ENCODE data around the gene SYK. TPM values are rescaled to one million over a fixed set of nuclear protein-coding genes. Genes with fewer than 3 reads are reported as not detected.

SYK gene
- polyA plus RNA-seq, 1 of the 3 experiments (the other 2 are of a cell fraction), result not detected

GRCh38 chr9:90830977-90831376 is 29.4 kb downstream of the SYK start:
- POLR2A ChIA-PET, result no interaction called here
- H3K27ac ChIP-seq (ENCODE audit: low read depth in 2 of 2, low read length in 1 of 2), result no peak overlapping the region
- no peak for TF ChIP-seq MEF2A (IDR thresholded peaks at IDR 0.05; ENCODE audit: borderline replicate concordance, low read depth)
- no peak for TF ChIP-seq FOXM1 (IDR thresholded peaks at IDR 0.05; ENCODE audit: low read depth)
- no peak for DNase-seq
- H3K4me3 ChIP-seq (ENCODE audit: low read depth in 2 of 2, low read length in 1 of 2), result no peak overlapping the region
- no peak overlapping the region for H3K9ac ChIP-seq
- H3K36me3 ChIP-seq (replicated peaks in 1 of 2; ENCODE audit: control insufficient read depth in 1 of 2, insufficient read depth in 2 of 2, low read length in 1 of 2), result no peaks in the 10 kb centered on the region
- H3K27me3 ChIP-seq (ENCODE audit: insufficient read depth), result no peaks in the 10 kb centered on the region
- 23% methylated on average over 3 of the region's 3 CpGs for WGBS (ENCODE audit: low lambda C conversion rate)
- H2AFZ ChIP-seq (ENCODE audit: low read depth), result no peak overlapping the region
- no peaks in the 10 kb centered on the region for H3K79me2 ChIP-seq (ENCODE audit: insufficient read depth)
- H3K9me2 ChIP-seq, result no peaks in the 10 kb centered on the region
- H3K4me2 ChIP-seq, result no peak overlapping the region
- no peaks in the 10 kb centered on the region for H3K9me3 ChIP-seq
- no peaks in the 10 kb centered on the region for H4K20me1 ChIP-seq (ENCODE audit: insufficient read depth)
- no peaks in the 10 kb centered on the region for H3K4me1 ChIP-seq (ENCODE audit: control insufficient read depth in 1 of 2, insufficient read depth in 2 of 2, low read depth in 1 of 2, low read length in 1 of 2)
- CTCF ChIA-PET, result no interaction called here
- no peaks in the 10 kb centered on the region for H3F3A ChIP-seq (replicated peaks; ENCODE audit: insufficient read depth)

DNA sequence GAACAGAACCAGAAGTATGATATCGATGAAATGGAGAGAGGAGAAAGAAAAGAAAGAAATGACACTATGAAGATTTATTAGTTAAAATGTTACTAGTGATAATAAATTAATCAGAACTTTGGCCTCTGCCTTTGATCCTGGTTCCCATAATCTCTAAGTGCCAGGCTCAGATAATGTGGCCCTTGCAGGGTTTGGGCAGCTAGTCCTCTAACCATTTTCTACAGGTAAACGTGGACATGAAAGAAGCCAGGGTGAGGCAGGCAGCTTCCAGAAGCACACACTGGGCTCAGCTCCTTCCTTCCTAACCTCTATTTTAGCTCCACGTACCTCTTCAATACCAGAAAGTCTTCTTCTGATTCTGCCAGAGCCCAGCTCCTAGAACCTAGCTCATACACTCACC is 30.6 kb downstream of the SYK start:
- Histone ChIP-seq H3K4me1 (ENCODE audit: control insufficient read depth in 1 of 2, insufficient read depth in 2 of 2, low read depth in 1 of 2, low read length in 1 of 2) (no peaks in the 10 kb centered on the region), H3K4me2 (no peak overlapping the region), H3K9ac (no peak overlapping the region), H3K79me2 (ENCODE audit: insufficient read depth) (no peaks in the 10 kb centered on the region), H3F3A (replicated peaks; ENCODE audit: insufficient read depth) (no peaks in the 10 kb centered on the region), H3K27me3 (ENCODE audit: insufficient read depth) (no peaks in the 10 kb centered on the region), H4K20me1 (ENCODE audit: insufficient read depth) (no peaks in the 10 kb centered on the region), H2AFZ (ENCODE audit: low read depth) (no peak overlapping the region), H3K36me3 (replicated peaks in 1 of 2; ENCODE audit: control insufficient read depth in 1 of 2, insufficient read depth in 2 of 2, low read length in 1 of 2) (no peaks in the 10 kb centered on the region), H3K9me2 (no peaks in the 10 kb centered on the region), H3K9me3 (no peaks in the 10 kb centered on the region), H3K4me3 (ENCODE audit: low read depth in 2 of 2, low read length in 1 of 2) (no peak overlapping the region), H3K27ac (ENCODE audit: low read depth in 2 of 2, low read length in 1 of 2) (no peak overlapping the region)
- no peak for DNase-seq
- TF ChIP-seq FOXM1 (IDR thresholded peaks at IDR 0.05; ENCODE audit: low read depth) (no peak), CHD2 (IDR thresholded peaks at IDR 0.05; ENCODE audit: low read length, partially characterized antibody) (no peak), RXRA (IDR thresholded peaks at IDR 0.05; ENCODE audit: borderline replicate concordance, low read depth) (no peak), GATA2 (CRISPR knock-in tag; IDR thresholded peaks at IDR 0.05) (no peak)
- 19% methylated on average over 3 of the region's 3 CpGs for WGBS (ENCODE audit: low lambda C conversion rate)
- CTCF ChIA-PET, result interaction anchor here (1.3 kb wide), 1 partner anchor 15 kb away, joined by 3 read pairs; no protein-coding TSS in a partner anchor
- POLR2A ChIA-PET, result no interaction called here

DNA sequence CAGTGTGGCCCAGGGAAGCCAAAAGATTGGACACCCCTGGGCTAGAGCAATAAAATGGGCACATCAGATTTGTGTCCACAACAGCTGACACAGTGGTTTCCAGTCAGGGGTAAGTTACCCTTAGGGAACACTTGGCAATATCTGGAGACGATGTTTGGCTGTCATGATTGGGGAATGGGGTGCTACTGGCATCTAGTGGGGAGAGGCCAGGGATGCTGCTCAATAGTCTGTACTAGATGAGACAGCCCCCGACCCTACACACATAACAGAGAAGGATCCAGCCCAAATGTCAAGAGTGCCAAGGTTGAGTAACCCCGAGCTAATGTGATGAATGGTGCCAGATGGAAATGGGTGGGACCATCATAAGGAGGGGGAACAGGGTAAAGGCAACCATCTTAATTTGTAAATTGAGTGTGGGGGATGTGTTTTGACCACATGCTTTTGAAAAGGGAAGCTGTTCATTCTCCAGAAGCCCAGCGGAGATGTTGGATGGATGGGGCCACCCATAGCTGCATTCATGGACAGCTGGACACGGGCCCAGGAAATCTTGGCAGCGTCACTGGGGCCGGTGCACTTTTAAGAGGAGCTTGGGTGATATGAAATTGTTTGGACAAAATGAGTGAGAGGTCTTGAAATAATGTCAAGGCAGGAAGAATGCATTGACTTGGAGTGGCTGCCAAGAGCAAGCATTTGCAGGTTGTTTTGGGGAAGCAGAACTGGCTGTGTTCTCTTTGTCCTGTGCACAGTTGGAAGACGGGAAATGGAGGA is 33.4 kb downstream of the SYK start:
- H3K27ac ChIP-seq (ENCODE audit: low read depth in 2 of 2, low read length in 1 of 2), result no peak overlapping the region
- no peak overlapping the region for H2AFZ ChIP-seq (ENCODE audit: low read depth)
- no peaks in the 10 kb centered on the region for H3K9me2 ChIP-seq
- H3K9me3 ChIP-seq, result no peaks in the 10 kb centered on the region
- 23% methylated on average over 8 of the region's 8 CpGs for WGBS (ENCODE audit: low lambda C conversion rate)
- no peaks in the 10 kb centered on the region for H3K36me3 ChIP-seq (replicated peaks in 1 of 2; ENCODE audit: control insufficient read depth in 1 of 2, insufficient read depth in 2 of 2, low read length in 1 of 2)
- TF ChIP-seq RXRA (IDR thresholded peaks at IDR 0.05; ENCODE audit: borderline replicate concordance, low read depth) (no peak), CHD2 (IDR thresholded peaks at IDR 0.05; ENCODE audit: low read length, partially characterized antibody) (no peak), FOXM1 (IDR thresholded peaks at IDR 0.05; ENCODE audit: low read depth) (no peak), GATA2 (CRISPR knock-in tag; IDR thresholded peaks at IDR 0.05) (no peak), MEF2A (IDR thresholded peaks at IDR 0.05; ENCODE audit: borderline replicate concordance, low read depth) (no peak), JUND (IDR thresholded peaks at IDR 0.05) (no peak), NRF1 (IDR thresholded peaks at IDR 0.05; ENCODE audit: low read depth, low read length) (no peak), ELF1 (IDR thresholded peaks at IDR 0.05) (no peak), RCOR1 (IDR thresholded peaks at IDR 0.05; ENCODE audit: low read length) (no peak), EZH2phosphoT487 (IDR thresholded peaks at IDR 0.05; ENCODE audit: borderline replicate concordance, low read depth) (no peak), FOXJ3 (CRISPR knock-in tag; IDR thresholded peaks at IDR 0.05) (no peak), USF1 (IDR thresholded peaks at IDR 0.05; ENCODE audit: borderline replicate concordance, low read depth) (no peak)
- TF ChIP-seq, protein P1, sequence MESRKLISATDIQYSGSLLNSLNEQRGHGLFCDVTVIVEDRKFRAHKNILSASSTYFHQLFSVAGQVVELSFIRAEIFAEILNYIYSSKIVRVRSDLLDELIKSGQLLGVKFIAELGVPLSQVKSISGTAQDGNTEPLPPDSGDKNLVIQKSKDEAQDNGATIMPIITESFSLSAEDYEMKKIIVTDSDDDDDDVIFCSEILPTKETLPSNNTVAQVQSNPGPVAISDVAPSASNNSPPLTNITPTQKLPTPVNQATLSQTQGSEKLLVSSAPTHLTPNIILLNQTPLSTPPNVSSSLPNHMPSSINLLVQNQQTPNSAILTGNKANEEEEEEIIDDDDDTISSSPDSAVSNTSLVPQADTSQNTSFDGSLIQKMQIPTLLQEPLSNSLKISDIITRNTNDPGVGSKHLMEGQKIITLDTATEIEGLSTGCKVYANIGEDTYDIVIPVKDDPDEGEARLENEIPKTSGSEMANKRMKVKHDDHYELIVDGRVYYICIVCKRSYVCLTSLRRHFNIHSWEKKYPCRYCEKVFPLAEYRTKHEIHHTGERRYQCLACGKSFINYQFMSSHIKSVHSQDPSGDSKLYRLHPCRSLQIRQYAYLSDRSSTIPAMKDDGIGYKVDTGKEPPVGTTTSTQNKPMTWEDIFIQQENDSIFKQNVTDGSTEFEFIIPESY (IDR thresholded peaks at IDR 0.05; ENCODE audit: borderline replicate concordance, low read depth), result no peak
- TF ChIP-seq, protein P2, sequence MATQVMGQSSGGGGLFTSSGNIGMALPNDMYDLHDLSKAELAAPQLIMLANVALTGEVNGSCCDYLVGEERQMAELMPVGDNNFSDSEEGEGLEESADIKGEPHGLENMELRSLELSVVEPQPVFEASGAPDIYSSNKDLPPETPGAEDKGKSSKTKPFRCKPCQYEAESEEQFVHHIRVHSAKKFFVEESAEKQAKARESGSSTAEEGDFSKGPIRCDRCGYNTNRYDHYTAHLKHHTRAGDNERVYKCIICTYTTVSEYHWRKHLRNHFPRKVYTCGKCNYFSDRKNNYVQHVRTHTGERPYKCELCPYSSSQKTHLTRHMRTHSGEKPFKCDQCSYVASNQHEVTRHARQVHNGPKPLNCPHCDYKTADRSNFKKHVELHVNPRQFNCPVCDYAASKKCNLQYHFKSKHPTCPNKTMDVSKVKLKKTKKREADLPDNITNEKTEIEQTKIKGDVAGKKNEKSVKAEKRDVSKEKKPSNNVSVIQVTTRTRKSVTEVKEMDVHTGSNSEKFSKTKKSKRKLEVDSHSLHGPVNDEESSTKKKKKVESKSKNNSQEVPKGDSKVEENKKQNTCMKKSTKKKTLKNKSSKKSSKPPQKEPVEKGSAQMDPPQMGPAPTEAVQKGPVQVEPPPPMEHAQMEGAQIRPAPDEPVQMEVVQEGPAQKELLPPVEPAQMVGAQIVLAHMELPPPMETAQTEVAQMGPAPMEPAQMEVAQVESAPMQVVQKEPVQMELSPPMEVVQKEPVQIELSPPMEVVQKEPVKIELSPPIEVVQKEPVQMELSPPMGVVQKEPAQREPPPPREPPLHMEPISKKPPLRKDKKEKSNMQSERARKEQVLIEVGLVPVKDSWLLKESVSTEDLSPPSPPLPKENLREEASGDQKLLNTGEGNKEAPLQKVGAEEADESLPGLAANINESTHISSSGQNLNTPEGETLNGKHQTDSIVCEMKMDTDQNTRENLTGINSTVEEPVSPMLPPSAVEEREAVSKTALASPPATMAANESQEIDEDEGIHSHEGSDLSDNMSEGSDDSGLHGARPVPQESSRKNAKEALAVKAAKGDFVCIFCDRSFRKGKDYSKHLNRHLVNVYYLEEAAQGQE (IDR thresholded peaks at IDR 0.05; ENCODE audit: low read depth, low read length), result no peak
- H3K9ac ChIP-seq, result no peak overlapping the region
- DNase-seq, result no peak
- no peaks in the 10 kb centered on the region for H3K27me3 ChIP-seq (ENCODE audit: insufficient read depth)
- H3K79me2 ChIP-seq (ENCODE audit: insufficient read depth), result no peaks in the 10 kb centered on the region
- ChIA-PET CTCF (interaction anchor here (1.4 kb wide), 1 partner anchor 36 kb away, joined by 4 read pairs; no protein-coding TSS in a partner anchor), POLR2A (no interaction called here)
- H3F3A ChIP-seq (replicated peaks; ENCODE audit: insufficient read depth), result no peaks in the 10 kb centered on the region
- H3K4me1 ChIP-seq (ENCODE audit: control insufficient read depth in 1 of 2, insufficient read depth in 2 of 2, low read depth in 1 of 2, low read length in 1 of 2), result no peaks in the 10 kb centered on the region
- no peaks in the 10 kb centered on the region for H4K20me1 ChIP-seq (ENCODE audit: insufficient read depth)
- H3K4me3 ChIP-seq (ENCODE audit: low read depth in 2 of 2, low read length in 1 of 2), result no peak overlapping the region
- H3K4me2 ChIP-seq, result no peak overlapping the region
